H9 (cell line): ENCODE measurements around the gene KCNMB4. TPM values are rescaled to one million over a fixed set of nuclear protein-coding genes. Genes with fewer than 3 reads are reported as not detected.

Experiments used
- DNase-seq: peaks from one replicate; pipeline ENCODE4 v3.0.0-alpha.2; 2017
- H2AFZ ChIP-seq: one replicate; pipeline ENCODE4 v1.6.1; 2013; ENCODE audit warnings: mild to moderate bottlenecking, low read length, control low read depth, moderate library complexity
- H2AK5ac ChIP-seq: 2 replicates; pipeline ENCODE4 v1.6.1; 2013; ENCODE audit warnings: low read length, control low read depth, mixed read lengths; ENCODE audit not compliant: insufficient read length
- H2BK120ac ChIP-seq: one replicate; pipeline ENCODE4 v1.6.1; 2013; ENCODE audit warnings: low read depth, mild to moderate bottlenecking, low read length, control low read depth, inconsistent platforms; ENCODE audit not compliant: poor library complexity, severe bottlenecking
- H2BK12ac ChIP-seq: 2 replicates; pipeline ENCODE4 v1.6.1; 2013; ENCODE audit warnings: low read length, control low read depth, mixed read lengths, low read depth; ENCODE audit not compliant: insufficient read length
- H2BK15ac ChIP-seq: 2 replicates; pipeline ENCODE4 v1.6.1; 2013; ENCODE audit warnings: low read depth, low read length, control low read depth
- H2BK20ac ChIP-seq: one replicate; pipeline ENCODE4 v1.6.1; 2013; ENCODE audit warnings: low read depth, mild to moderate bottlenecking, low read length, control low read depth, inconsistent platforms; ENCODE audit not compliant: poor library complexity, severe bottlenecking
- H2BK5ac ChIP-seq: 2 replicates; pipeline ENCODE4 v1.6.1; 2013; ENCODE audit warnings: low read length, control low read depth, mixed read lengths; ENCODE audit not compliant: insufficient read length
- H3K14ac ChIP-seq: 2 replicates; pipeline ENCODE4 v1.6.1; 2013; ENCODE audit warnings: low read length, control low read depth; ENCODE audit not compliant: insufficient read depth
- H3K18ac ChIP-seq: 2 replicates; pipeline ENCODE4 v1.6.1; 2013; ENCODE audit warnings: low read depth, mild to moderate bottlenecking, mixed read lengths, low read length, control low read depth; ENCODE audit not compliant: insufficient read length
- H3K23ac ChIP-seq: 2 replicates; pipeline ENCODE4 v1.6.1; 2013; ENCODE audit warnings: low read length, control low read depth, mixed read lengths, low read depth; ENCODE audit not compliant: insufficient read length
- H3K23me2 ChIP-seq: 2 replicates; pipeline ENCODE4 v1.6.1; 2013; ENCODE audit warnings: low read depth, mild to moderate bottlenecking, mixed read lengths, low read length, control low read depth; ENCODE audit not compliant: insufficient read length, poor library complexity, severe bottlenecking
- H3K27ac ChIP-seq: 2 replicates; pipeline ENCODE4 v1.5.1; 2013; ENCODE audit warnings: low read length, control low read depth, mixed read lengths, low read depth; ENCODE audit not compliant: insufficient read length
- H3K27me3 ChIP-seq: 2 replicates; pipeline ENCODE4 v1.6.1; 2013; ENCODE audit warnings: low read length, control low read depth, inconsistent platforms; ENCODE audit not compliant: insufficient read depth
- H3K4ac ChIP-seq: 2 replicates; pipeline ENCODE4 v1.6.1; 2013; ENCODE audit warnings: low read depth, mild to moderate bottlenecking, control low read depth, inconsistent platforms, low read length, moderate library complexity
- H3K4me1 ChIP-seq: 2 replicates; pipeline ENCODE4 v1.6.1; 2013; ENCODE audit warnings: low read length, control low read depth, inconsistent platforms; ENCODE audit not compliant: insufficient read depth
- H3K4me2 ChIP-seq: 2 replicates; pipeline ENCODE4 v1.6.1; 2013; ENCODE audit warnings: low read length, control low read depth, mixed read lengths; ENCODE audit not compliant: insufficient read length, insufficient read depth
- H3K56ac ChIP-seq: 2 replicates; pipeline ENCODE4 v1.6.1; 2013; ENCODE audit warnings: low read depth, mild to moderate bottlenecking, mixed read lengths, low read length, control low read depth; ENCODE audit not compliant: insufficient read length
- H3K79me1 ChIP-seq: 2 replicates; pipeline ENCODE4 v1.6.1; 2013; ENCODE audit warnings: low read depth, mild to moderate bottlenecking, moderate library complexity, low read length, control low read depth, inconsistent platforms; ENCODE audit not compliant: insufficient read depth, poor library complexity, severe bottlenecking
- H3K79me2 ChIP-seq: 2 replicates; pipeline ENCODE4 v1.6.1; 2013; ENCODE audit warnings: low read length, control low read depth, inconsistent platforms; ENCODE audit not compliant: insufficient read depth
- H3K9ac ChIP-seq: 2 replicates; pipeline ENCODE4 v1.6.1; 2013; ENCODE audit warnings: low read length, control low read depth, mixed read lengths; ENCODE audit not compliant: insufficient read length; ENCODE audit errors: extremely low read depth
- H3K9me3 ChIP-seq: one replicate; pipeline ENCODE4 v1.6.1; 2013; ENCODE audit warnings: low read depth, low read length, inconsistent platforms; ENCODE audit not compliant: control insufficient read depth
- H3T11ph ChIP-seq: one replicate; pipeline ENCODE4 v1.6.1; 2013; ENCODE audit warnings: mild to moderate bottlenecking, low read length, control low read depth, inconsistent platforms
- H4K20me1 ChIP-seq: one replicate; pipeline ENCODE4 v1.6.1; 2013; ENCODE audit not compliant: control insufficient read depth, insufficient read length, insufficient read depth
- H4K5ac ChIP-seq: 2 replicates; pipeline ENCODE4 v1.6.1; 2013; ENCODE audit warnings: low read depth, mild to moderate bottlenecking, mixed read lengths, low read length, control low read depth; ENCODE audit not compliant: insufficient read length
- H4K8ac ChIP-seq: replicated peaks from 2 replicates; pipeline ENCODE4 v1.6.1; 2013; ENCODE audit warnings: low read length, control low read depth, mixed read lengths, low read depth; ENCODE audit not compliant: insufficient read length
- H4K91ac ChIP-seq: 2 replicates; pipeline ENCODE4 v1.6.1; 2013; ENCODE audit warnings: low read depth, mild to moderate bottlenecking, moderate library complexity, mixed read lengths, low read length, control low read depth; ENCODE audit not compliant: insufficient read length
- H3K27ac Mint-ChIP-seq, 3 experiments: 2 replicates in 2 of 3; 3 replicates in 1 of 3; pipeline ENCODE4 v1.8.0; 2020 to 2021; ENCODE audit warnings: mixed read lengths in 3 of 3, mild to moderate bottlenecking in 1 of 3, moderate library complexity in 1 of 3
- H3K27me3 Mint-ChIP-seq: 2 replicates; pipeline ENCODE4 v1.8.0; 2021; ENCODE audit warnings: low read depth, mild to moderate bottlenecking, moderate library complexity, mixed read lengths
- H3K36me3 Mint-ChIP-seq, 3 experiments: 2 replicates in 2 of 3; 3 replicates in 1 of 3; pipeline ENCODE4 v1.8.0; 2020 to 2021; ENCODE audit warnings: low read depth in 3 of 3, mixed read lengths in 3 of 3; ENCODE audit not compliant: insufficient read depth in 1 of 3
- H3K4me1 Mint-ChIP-seq, 2 experiments: 2 replicates each; pipeline ENCODE4 v1.8.0; 2020; ENCODE audit warnings: mixed read lengths in 2 of 2
- H3K4me3 Mint-ChIP-seq, 2 experiments: 2 replicates in 1 of 2; 3 replicates in 1 of 2; pipeline ENCODE4 v1.8.0; 2020 to 2021; ENCODE audit warnings: mild to moderate bottlenecking in 2 of 2, mixed read lengths in 2 of 2, moderate library complexity in 1 of 2
- H3K9me3 Mint-ChIP-seq, 2 experiments: 2 replicates in 1 of 2; 3 replicates in 1 of 2; pipeline ENCODE4 v1.8.0; 2020; ENCODE audit warnings: mild to moderate bottlenecking in 2 of 2, mixed read lengths in 2 of 2, moderate library complexity in 1 of 2
- CTCF ChIP-seq: fragments of 200-600 bp; sonication (generic); conservative IDR thresholded peaks from 3 replicates; pipeline ENCODE4 v1.8.0; 2021; ENCODE audit warnings: antibody characterized with exemption, mild to moderate bottlenecking
- WGBS: extraction: QIAGEN DNeasy Blood & Tissue Kit; methylation state at CpG from one replicate; pipeline ENCODE4 v1.1.7; 2013; ENCODE audit warnings: missing lambda C conversion rate, low lambda C conversion rate, mixed read lengths; ENCODE audit not compliant: insufficient read length; ENCODE audit errors: extremely low coverage; 5-methylcytosine and 5-hydroxymethylcytosine counted together
- total RNA-seq: library from RNA; stranded (reverse); gene quantifications from 2 replicates; pipeline ENCODE4 v1.2.1, GENCODE V29; 2021

Gene KCNMB4
- total RNA-seq, 1 experiment from 2014 or later = 16.2 TPM

GRCh38 chr12:70372881-70373280 is 6.8 kb downstream of the KCNMB4 start:
- Histone ChIP-seq H2AK5ac (peak overlapping the region; percentile 8), H3K14ac (no peak overlapping the region), H2BK12ac (no peak overlapping the region), H3K4me1 (no peaks in the 10 kb centered on the region), H3K79me2 (peaks cover 2% of the 10 kb centered on the region; the same call in 1 of the 2 replicates), H4K5ac (no peak overlapping the region), H3K9me3 (no peaks in the 10 kb centered on the region), H3K27me3 (no peaks in the 10 kb centered on the region), H3K23me2 (peaks cover under 1% of the 10 kb centered on the region), H2BK5ac (no peak overlapping the region), H3K18ac (no peak overlapping the region), H3K4ac (no peak overlapping the region), H3K9ac (no peak overlapping the region), H4K8ac (no peak overlapping the region), H2BK20ac (no peak overlapping the region), H3K79me1 (no peaks in the 10 kb centered on the region), H3T11ph (no peak overlapping the region), H3K23ac (no peak overlapping the region), H2AFZ (no peak overlapping the region), H4K20me1 (no peaks in the 10 kb centered on the region), H3K4me2 (no peak overlapping the region), H3K56ac (no peak overlapping the region), H2BK15ac (no peak overlapping the region), H2BK120ac (no peak overlapping the region), H4K91ac (no peak overlapping the region), H3K27ac (no peak overlapping the region)
- Mint-ChIP-seq H3K4me3 (no peak overlapping the region), H3K27me3 (no peaks in the 10 kb centered on the region), H3K9me3 (peaks cover 0 to 5% of the 10 kb centered on the region in 2 experiments; a peak in 2 of 5 replicates), H3K36me3 (peaks cover 16 to 38% (median 24%) of the 10 kb centered on the region in 3 experiments), H3K27ac (no peak overlapping the region), H3K4me1 (peaks cover 6 to 8% of the 10 kb centered on the region in 2 experiments; a peak in 3 of 4 replicates)
- no peak for DNase-seq
- no CpG with 5 or more reads among the region's 3 CpGs for WGBS
- no peak for TF ChIP-seq CTCF
